Caco-2 (cell line): Measurements from ENCODE around the gene PGD. TPM values are rescaled to one million over a fixed set of nuclear protein-coding genes. Genes with fewer than 3 reads are reported as not detected.

Experiments
- BruUV-seq: library from RNA; stranded (reverse); fragments of 400-500 nt; replicated peaks from 2 replicates; lab custom pipeline; 2021; lab: Mats Ljungman, UMichigan
- CTCF ChIA-PET: fragments of 300-600 bp; sonication (Branson Sonifier 250); formaldehyde crosslinking; loops from one replicate; lab custom pipeline; 2022; ENCODE audit warnings: antibody characterized with exemption; lab: Charles Lee
- POLR2A ChIA-PET: fragments of 300-600 bp; sonication (Branson Sonifier 250); formaldehyde crosslinking; loops from one replicate; lab custom pipeline; 2022; ENCODE audit warnings: antibody characterized with exemption; lab: Charles Lee
- DNase-seq, 2 experiments: peaks; one replicate each; pipeline versions ENCODE4 v3.0.0 to v3.0.0-alpha.2; 2020 to 2022
- H3K27me3 ChIP-seq: replicated peaks from 2 replicates; pipeline ENCODE4 v1.6.0; 2011; ENCODE audit warnings: low read length; ENCODE audit not compliant: control insufficient read depth, insufficient read depth
- H3K36me3 ChIP-seq: 2 replicates; pipeline ENCODE4 v1.5.1; 2011; ENCODE audit warnings: low read length; ENCODE audit not compliant: control insufficient read depth, insufficient read depth
- H3K4me1 ChIP-seq: fragments of 250-450 bp; sonication (Bioruptor Pico); 2 replicates; pipeline ENCODE4 v1.5.1; 2020; ENCODE audit warnings: mild to moderate bottlenecking
- H3K4me3 ChIP-seq: 2 replicates; pipeline ENCODE4 v1.5.1; 2011; ENCODE audit warnings: low read depth, mild to moderate bottlenecking, control low read depth, low read length
- H3K9me3 ChIP-seq: fragments of 250-450 bp; sonication (Bioruptor Pico); 2 replicates; pipeline ENCODE4 v1.5.1; 2020; ENCODE audit warnings: mild to moderate bottlenecking, moderate library complexity
- H3K27ac Mint-ChIP-seq: one replicate; pipeline ENCODE4 v1.8.0; 2022; ENCODE audit warnings: mixed read lengths; ENCODE audit not compliant: unreplicated experiment
- H3K27me3 Mint-ChIP-seq: one replicate; pipeline ENCODE4 v1.8.0; 2022; ENCODE audit warnings: mixed read lengths; ENCODE audit not compliant: insufficient read depth, unreplicated experiment
- H3K36me3 Mint-ChIP-seq: one replicate; pipeline ENCODE4 v1.8.0; 2022; ENCODE audit warnings: mild to moderate bottlenecking, mixed read lengths; ENCODE audit not compliant: insufficient read depth, unreplicated experiment
- H3K4me1 Mint-ChIP-seq: one replicate; pipeline ENCODE4 v1.8.0; 2022; ENCODE audit warnings: low read depth, mixed read lengths; ENCODE audit not compliant: unreplicated experiment
- H3K4me3 Mint-ChIP-seq: one replicate; pipeline ENCODE4 v1.8.0; 2022; ENCODE audit warnings: mild to moderate bottlenecking, moderate library complexity, mixed read lengths; ENCODE audit not compliant: unreplicated experiment
- H3K9me3 Mint-ChIP-seq: one replicate; pipeline ENCODE4 v1.8.0; 2022; ENCODE audit warnings: mixed read lengths; ENCODE audit not compliant: unreplicated experiment
- intact Hi-C: fragments of 100-400 bp; cut with micrococcal nuclease; formaldehyde crosslinking; loops from one replicate; pipeline ENCODE4 v1.10.0; 2022; ENCODE audit not compliant: unreplicated experiment
- total RNA-seq: library from RNA; stranded (reverse); gene quantifications from 2 replicates; pipeline ENCODE4 v1.2.3, GENCODE V29; 2022
- TF ChIP-seq, protein P1 (sequence below), 2 experiments: fragments of 200-600 bp in 1 of 2; IDR thresholded peaks; 1 replicate in 1 of 2; 2 replicates in 1 of 2; pipeline versions ENCODE4 v1.5.1 to v1.8.0; 2011 to 2022; ENCODE audit warnings: antibody characterized with exemption in 1 of 2, control low read depth in 1 of 2, inconsistent platforms in 1 of 2, low read depth in 1 of 2, low read length in 1 of 2, mild to moderate bottlenecking in 1 of 2, moderate library complexity in 1 of 2; ENCODE audit not compliant: insufficient read depth in 1 of 2, severe bottlenecking in 1 of 2, unreplicated experiment in 1 of 2

The PGD gene
- total RNA-seq, 1 experiment from 2014 or later: 215 TPM

DNA sequence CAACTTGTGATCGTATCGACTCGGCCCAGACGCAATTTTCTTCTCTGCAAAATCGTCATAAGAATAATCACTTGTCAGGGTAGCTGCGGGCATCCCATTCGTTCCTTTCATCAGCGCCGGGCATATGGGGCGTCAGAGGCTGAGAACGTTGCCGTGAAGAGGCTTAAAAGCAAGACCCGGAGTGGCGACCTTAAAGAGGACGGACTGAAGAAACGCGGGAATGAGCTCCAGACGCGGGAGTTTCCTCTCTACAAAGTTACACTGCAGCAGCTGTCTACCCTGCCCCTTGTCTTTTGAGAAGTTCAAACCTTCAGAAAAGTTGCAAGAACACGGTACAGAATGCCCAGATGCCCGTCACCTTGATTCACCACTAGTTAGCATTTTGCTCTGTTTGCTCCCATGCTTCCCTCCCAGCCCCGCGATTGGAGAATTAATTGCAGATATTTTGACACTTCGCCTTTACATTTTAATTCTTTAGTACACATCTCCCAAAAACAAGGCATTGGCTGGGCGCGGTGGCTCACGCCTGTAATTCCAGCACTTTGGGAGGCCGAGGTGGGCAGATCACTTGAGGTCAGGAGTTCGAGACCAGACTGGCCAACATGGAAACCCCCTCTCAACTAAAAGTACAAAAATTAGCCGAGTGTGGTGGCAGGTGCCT, 32.3 kb downstream of the PGD start:
- TF ChIP-seq, protein P1, sequence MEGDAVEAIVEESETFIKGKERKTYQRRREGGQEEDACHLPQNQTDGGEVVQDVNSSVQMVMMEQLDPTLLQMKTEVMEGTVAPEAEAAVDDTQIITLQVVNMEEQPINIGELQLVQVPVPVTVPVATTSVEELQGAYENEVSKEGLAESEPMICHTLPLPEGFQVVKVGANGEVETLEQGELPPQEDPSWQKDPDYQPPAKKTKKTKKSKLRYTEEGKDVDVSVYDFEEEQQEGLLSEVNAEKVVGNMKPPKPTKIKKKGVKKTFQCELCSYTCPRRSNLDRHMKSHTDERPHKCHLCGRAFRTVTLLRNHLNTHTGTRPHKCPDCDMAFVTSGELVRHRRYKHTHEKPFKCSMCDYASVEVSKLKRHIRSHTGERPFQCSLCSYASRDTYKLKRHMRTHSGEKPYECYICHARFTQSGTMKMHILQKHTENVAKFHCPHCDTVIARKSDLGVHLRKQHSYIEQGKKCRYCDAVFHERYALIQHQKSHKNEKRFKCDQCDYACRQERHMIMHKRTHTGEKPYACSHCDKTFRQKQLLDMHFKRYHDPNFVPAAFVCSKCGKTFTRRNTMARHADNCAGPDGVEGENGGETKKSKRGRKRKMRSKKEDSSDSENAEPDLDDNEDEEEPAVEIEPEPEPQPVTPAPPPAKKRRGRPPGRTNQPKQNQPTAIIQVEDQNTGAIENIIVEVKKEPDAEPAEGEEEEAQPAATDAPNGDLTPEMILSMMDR (IDR thresholded peaks at IDR 0.05; ENCODE audit: insufficient read depth in 1 of 2, low read depth in 1 of 2, low read length in 1 of 2, severe bottlenecking in 1 of 2, unreplicated experiment in 1 of 2): no peak
- BruUV-seq: TSS peak; percentile 73
- no peaks in the 10 kb centered on the region for H3K9me3 Mint-ChIP-seq

DNA sequence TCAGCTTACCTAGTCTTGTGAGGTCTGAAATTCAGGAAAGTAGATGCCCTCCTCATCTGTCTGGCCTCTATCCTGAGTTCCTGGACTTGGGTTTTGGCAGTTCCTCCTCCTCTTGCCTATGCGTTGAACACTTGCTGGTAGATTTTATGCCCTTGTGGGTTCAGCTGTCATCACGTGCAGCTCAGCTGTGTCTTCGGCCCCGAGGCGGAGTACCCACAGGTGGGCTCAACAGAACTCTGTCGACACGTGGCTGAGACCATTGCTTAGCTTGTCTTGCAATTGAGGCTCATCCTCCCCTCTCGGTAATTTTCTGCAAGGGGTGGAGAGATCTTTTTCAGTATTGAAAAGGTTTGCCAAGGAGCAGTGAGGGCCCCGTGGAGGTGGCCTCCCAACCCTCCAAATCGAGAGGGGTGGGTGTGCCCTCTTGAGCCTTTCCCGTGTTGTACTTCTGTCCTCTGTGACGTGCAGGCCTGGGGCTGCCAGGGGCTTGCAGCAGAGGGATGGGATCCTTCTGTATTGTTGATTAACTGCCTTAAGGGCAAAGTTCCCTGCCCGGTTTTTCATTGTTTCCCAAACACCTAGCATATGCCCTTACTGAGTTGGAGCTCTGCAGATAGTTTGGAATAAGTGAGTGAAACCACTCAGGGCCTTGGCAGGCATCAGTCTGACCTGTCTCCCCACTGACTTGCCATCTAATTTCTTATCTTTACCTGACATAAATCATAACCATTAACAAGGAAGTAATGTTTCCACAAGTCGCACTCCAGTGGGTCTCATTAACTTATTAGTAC, 34.2 kb downstream of the PGD start:
- Histone ChIP-seq H3K4me3 (no peak overlapping the region), H3K4me1 (peaks cover 5% of the 10 kb centered on the region; the same call in 1 of the 2 replicates), H3K36me3 (no peaks in the 10 kb centered on the region; the same call in 1 of the 2 replicates), H3K27me3 (no peaks in the 10 kb centered on the region), H3K9me3 (no peaks in the 10 kb centered on the region)
- no TSS peak for BruUV-seq
- no peaks in the 10 kb centered on the region for H3K9me3 Mint-ChIP-seq
- H3K36me3 Mint-ChIP-seq: peaks cover 7% of the 10 kb centered on the region
- POLR2A ChIA-PET: no interaction called here
- no peak overlapping the region for H3K27ac Mint-ChIP-seq
- TF ChIP-seq, protein P1 (IDR thresholded peaks at IDR 0.05; ENCODE audit: insufficient read depth in 1 of 2, low read depth in 1 of 2, low read length in 1 of 2, severe bottlenecking in 1 of 2, unreplicated experiment in 1 of 2): no peak
- CTCF ChIA-PET: interaction anchor here (0.6 kb wide), 1 partner anchor 47 kb away, joined by 3 read pairs; no protein-coding TSS in a partner anchor
- no peaks in the 10 kb centered on the region for H3K4me1 Mint-ChIP-seq
- no peak overlapping the region for H3K4me3 Mint-ChIP-seq
- intact Hi-C loops: no loop called here
- DNase-seq: no peak
- H3K27me3 Mint-ChIP-seq: no peaks in the 10 kb centered on the region

More for the DNA sequence above, 32.3 kb downstream of the PGD start:
- ChIA-PET CTCF (interaction anchor here (0.7 to 2.7 kb wide), 5 partner anchors 18 to 821 kb away, joined by 3 to 23 read pairs (median 3); partner anchors contain the start of gene CORT), POLR2A (interaction anchor here (0.5 to 1.9 kb wide), 2 partner anchors 32 to 41 kb away, joined by 3 to 8 read pairs; partner anchors contain the start of gene PGD)
- DNase-seq: no peak
- Histone ChIP-seq H3K36me3 (no peaks in the 10 kb centered on the region; the same call in 1 of the 2 replicates), H3K27me3 (no peaks in the 10 kb centered on the region), H3K4me1 (peaks cover 20% of the 10 kb centered on the region), H3K4me3 (peak overlapping the region; percentile 60), H3K9me3 (no peaks in the 10 kb centered on the region)
- peaks cover 7% of the 10 kb centered on the region for H3K36me3 Mint-ChIP-seq
- intact Hi-C loops: no loop called here
- H3K27me3 Mint-ChIP-seq: no peaks in the 10 kb centered on the region
- H3K4me3 Mint-ChIP-seq: peak overlapping the region; percentile 96
- peaks cover 11% of the 10 kb centered on the region for H3K4me1 Mint-ChIP-seq
- peak overlapping the region; percentile 87 for H3K27ac Mint-ChIP-seq

DNA sequence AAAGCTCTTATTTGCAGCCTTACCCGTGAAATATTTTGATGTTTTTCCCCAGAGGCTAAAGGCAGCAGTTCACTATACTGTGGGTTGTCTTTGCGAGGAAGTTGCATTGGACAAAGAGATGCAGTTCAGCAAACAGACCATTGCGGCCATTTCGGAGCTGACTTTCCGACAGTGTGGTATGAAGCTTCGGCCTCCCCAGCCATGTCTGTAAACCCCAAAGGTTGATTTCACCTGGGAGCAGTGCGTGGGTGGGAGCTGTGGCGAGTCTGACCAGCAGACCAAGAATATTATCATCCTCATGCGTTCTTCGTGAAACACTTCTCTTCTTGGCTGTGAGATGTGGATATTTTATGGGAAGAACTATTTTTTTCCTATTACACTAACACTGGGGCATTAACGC, 34.9 kb downstream of the PGD start:
- ChIA-PET CTCF (no interaction called here), POLR2A (no interaction called here)
- Histone ChIP-seq H3K27me3 (no peaks in the 10 kb centered on the region), H3K36me3 (no peaks in the 10 kb centered on the region; the same call in 1 of the 2 replicates), H3K4me1 (peaks cover 5% of the 10 kb centered on the region; the same call in 1 of the 2 replicates), H3K4me3 (no peak overlapping the region), H3K9me3 (no peaks in the 10 kb centered on the region)
- no peak overlapping the region for H3K27ac Mint-ChIP-seq
- H3K4me3 Mint-ChIP-seq: no peak overlapping the region
- intact Hi-C loops: no loop called here
- no peaks in the 10 kb centered on the region for H3K27me3 Mint-ChIP-seq
- H3K36me3 Mint-ChIP-seq: peaks cover 7% of the 10 kb centered on the region
- TF ChIP-seq, protein P1 (IDR thresholded peaks at IDR 0.05; ENCODE audit: insufficient read depth in 1 of 2, low read depth in 1 of 2, low read length in 1 of 2, severe bottlenecking in 1 of 2, unreplicated experiment in 1 of 2): no peak
- no peak for DNase-seq
- no peaks in the 10 kb centered on the region for H3K4me1 Mint-ChIP-seq
- no TSS peak for BruUV-seq
- no peaks in the 10 kb centered on the region for H3K9me3 Mint-ChIP-seq
